NCI-H2081 treated with DMSO at 0.1 percent for 48 hours (cell line): ENCODE measurements around the gene CHDH.

Experiments used
- DNase-seq: peaks from one replicate; lab custom pipeline; 2025; lab: John Stamatoyannopoulos, UW

Gene CHDH

GRCh38 chr3:53823956-53824657 is 22.1 kb downstream of the CHDH start:
- DNase-seq: no peak

DNA sequence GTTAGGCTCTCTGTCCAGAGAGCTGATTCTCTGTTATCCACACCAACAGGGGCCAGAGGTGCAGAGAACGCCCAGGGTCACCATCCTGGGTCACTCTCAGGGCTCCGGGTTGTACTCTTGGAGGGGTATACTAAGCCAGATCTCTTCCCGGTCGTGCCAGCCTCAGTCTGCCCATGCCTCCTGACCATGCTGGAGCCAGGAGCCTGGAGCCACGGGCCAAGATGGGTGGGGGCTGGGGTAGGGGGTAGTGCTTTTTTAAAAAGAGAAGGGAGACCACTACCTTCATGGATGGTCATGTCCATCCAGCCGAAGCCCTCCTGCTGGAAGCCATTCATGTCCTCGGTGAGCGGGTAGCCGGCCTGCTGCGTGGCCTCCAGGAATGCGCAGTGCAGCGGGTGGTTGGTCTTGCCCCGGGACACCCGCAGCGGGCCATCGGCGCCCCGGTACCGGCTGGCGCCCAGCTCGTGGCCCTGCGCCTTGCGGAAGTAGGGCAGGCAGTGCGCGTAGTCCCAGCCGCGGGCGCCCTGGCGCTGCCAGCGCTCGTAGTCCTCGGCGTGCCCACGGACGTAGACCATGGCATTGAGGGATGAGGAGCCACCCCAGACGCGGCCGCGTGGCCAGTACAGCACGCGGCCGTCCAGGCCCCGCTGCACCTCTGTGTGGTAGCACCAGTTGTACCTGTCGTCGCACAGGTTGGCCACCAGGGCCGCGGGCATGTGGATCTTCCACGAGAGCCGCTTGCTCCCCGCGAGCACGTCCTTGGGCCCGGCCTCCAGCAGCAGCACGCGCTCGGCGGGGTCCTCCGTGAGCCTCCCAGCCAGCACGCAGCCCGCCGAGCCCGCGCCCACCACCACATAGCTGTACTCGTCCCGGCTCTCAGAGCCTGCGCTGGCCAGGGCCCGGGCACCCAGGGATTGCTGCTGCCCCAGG is 22.9 kb downstream of the CHDH start:
- no peak for DNase-seq

GRCh38 chr3:53822331-53822741 is 23.9 kb downstream of the CHDH start:
- no peak for DNase-seq

DNA sequence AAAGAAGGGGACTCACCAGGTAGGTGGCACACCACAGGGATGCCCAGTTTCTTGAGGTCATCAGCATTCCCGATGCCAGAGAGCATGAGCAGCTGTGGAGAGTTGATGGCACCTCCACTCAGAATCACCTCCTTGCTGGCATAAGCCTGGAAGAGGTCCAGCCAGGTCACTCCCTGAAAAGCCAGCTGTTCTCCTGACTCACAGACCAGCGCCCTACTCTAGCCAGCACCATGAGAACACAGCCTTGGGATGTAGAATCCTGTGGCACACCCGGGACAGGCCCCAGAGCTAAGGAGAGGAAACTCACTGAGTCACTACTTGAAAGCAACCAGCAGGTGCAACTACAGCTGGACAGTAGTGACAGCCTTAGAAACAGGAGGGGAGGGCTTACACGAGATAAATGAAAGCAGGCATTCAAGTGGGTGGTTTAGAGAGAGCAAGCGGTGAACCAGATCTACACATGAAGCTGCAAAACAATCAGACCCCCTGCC is 24.5 kb downstream of the CHDH start:
- DNase-seq: no peak

GRCh38 chr3:53820756-53821580 is 25.3 kb downstream of the CHDH start:
- no peak for DNase-seq

DNA sequence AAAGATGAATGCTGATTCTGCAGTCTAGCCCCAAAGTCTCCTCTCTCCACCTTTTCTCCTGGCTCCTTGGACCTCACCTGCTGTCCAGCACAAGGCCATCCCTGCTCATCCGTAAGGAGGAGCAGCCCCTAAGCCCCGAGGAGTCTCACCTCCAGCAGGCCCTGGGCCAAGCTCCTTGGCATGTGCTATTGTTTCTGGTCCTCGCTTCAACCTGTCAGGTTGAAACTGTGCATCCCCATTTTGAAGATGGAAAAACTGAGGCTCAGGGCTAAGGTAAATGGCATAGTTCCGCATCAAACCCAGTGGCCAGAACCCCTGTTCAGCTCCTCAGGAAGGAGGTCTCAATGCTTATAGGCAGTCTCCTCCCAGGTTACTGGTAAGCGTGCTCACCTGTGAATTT is 26.1 kb downstream of the CHDH start:
- no peak for DNase-seq

DNA sequence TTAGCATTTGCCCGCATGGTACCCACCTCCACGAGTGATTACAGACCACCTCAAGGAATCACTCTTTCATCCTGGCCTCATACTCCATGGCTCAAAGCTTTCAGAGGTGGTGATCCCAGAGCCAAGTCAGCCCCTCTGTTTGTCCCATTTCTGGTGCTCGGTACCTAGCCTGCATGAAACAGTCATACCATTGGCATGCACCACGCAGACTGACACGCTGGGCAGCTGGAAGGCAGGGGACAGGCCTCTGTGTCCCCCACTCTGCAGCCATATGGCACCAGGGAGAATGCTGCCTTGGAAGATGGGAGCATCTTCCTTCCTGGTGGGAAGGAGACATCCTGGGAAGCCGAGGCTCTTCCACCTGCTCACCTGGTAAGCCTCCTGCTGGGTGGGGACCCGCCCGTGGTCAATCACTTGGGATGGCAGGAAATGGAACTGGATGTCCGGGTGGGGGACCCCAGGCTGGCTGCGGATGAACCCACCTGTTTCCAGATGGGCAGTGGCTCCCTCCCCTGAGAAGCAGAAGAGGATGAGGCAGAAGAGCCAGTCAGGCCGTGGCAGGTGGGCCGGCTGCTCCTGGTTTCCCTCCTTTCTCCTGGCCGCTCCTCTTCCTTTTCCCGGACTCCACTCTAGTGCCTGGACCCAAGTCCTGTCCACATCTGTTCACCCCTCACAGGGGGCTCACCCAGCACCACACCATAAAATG is 26.9 kb downstream of the CHDH start:
- no peak for DNase-seq

GRCh38 chr3:53818221-53819162 is 27.7 kb downstream of the CHDH start:
- no peak for DNase-seq

DNA sequence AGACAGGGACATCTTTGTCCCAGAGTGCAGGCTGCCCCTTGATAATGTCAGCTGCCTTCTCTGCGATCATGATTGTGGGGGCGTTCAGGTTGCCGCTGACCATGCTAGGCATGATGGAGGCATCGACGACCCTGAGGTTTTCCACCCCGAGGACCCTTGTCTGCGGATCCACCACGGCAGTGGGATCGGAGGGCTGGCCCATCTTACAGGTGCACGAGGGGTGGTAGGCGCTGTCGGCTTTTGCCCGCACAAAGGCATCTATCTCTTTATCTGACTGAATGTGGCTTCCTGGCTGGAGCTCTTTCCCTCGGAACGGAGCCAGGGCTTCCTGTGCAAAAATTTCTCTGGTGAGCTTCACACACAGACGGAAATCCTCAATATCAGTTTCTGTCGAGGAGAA is 28.4 kb downstream of the CHDH start:
- no peak for DNase-seq

GRCh38 chr3:53817211-53817610 is 29.0 kb downstream of the CHDH start:
- DNase-seq: no peak

DNA sequence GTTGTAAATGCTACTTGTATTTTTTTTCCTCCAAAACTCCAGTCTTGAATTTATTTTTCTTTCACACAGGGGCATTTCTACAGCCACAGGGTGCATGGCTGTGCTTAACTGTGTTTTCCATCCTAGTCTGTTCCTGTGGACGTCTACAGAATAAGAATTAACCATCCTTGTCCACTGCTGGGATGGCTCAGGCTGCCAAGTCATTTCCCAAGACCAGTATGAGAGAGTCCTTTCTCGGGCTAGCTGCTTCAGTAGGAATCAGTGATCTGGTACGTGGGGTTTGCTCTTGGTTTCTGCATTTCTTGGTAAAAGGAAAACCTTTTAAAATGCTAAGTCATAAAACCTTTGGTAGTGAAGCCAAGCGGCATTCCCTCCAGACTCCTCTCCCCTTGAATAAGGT is 29.8 kb downstream of the CHDH start:
- DNase-seq: no peak

DNA sequence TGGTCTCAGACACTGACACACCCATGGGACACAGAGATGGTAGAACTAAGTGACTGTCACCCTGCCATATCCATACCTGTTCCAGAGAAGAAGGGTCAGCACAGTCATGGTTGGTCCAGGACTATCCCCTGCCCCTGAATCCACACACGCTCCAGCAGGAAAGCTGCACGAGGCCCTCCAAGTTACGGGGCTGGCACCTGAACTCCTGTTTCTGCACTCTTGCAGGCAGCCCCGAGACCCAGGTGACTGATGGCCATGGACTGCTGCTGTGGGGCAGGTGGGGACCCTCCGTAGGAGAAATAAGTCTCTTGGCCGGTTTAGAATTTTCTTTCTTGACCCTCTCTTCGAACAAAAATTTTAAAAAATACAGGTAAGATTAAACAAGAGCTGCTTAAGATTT is 30.6 kb downstream of the CHDH start:
- no peak for DNase-seq

- DNase-seq: no peak
Measured at GRCh38 chr3:53815067-53815466, 31.2 kb downstream of the CHDH start.

GRCh38 chr3:53813876-53814275 is 32.3 kb downstream of the CHDH start:
- DNase-seq: no peak

DNA sequence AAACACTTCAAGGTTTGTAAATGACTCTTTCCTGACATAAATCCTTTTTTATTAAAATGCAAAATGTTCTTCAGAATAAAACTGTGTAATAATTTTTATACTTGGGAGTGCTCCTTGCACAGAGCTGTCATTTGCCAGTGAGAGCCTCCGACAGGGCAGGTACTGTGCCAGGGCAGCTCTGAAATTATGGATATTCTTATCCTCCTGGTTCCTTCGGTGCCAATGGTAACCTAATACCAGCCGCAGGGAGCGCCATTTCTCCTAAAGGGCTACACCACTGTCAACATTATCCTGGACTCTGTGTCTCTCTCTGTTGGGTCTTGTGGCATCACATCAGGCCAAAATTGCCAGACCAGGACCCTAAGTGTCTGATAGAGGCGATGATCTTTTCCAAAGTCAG is 33.0 kb downstream of the CHDH start:
- DNase-seq: no peak

GRCh38 chr3:53812434-53812833 is 33.8 kb downstream of the CHDH start:
- DNase-seq: no peak

- DNase-seq: no peak
Measured at GRCh38 chr3:53811143-53811927, 34.9 kb downstream of the CHDH start.

GRCh38 chr3:53809764-53810400 is 36.3 kb downstream of the CHDH start:
- no peak for DNase-seq

GRCh38 chr3:53809267-53809666 is 37.0 kb downstream of the CHDH start:
- DNase-seq: no peak
